Renal cortical epithelial cell (primary cell): ENCODE measurements around the gene RIMBP2. TPM values are rescaled to one million over a fixed set of nuclear protein-coding genes. Genes with fewer than 3 reads are reported as not detected.

Experiments used
- DNase-seq: peaks from one replicate; pipeline ENCODE4 v3.0.0-alpha.2; 2011; ENCODE audit warnings: low read depth
- total RNA-seq: library from RNA; depleted of rRNA; stranded (reverse); fragments of >200 nt; gene quantifications from 2 replicates; pipeline ENCODE4 v1.2.3, GENCODE V29; 2014

Gene RIMBP2
- total RNA-seq, 1 donor from 2014 or later, result 3.2 TPM

DNA sequence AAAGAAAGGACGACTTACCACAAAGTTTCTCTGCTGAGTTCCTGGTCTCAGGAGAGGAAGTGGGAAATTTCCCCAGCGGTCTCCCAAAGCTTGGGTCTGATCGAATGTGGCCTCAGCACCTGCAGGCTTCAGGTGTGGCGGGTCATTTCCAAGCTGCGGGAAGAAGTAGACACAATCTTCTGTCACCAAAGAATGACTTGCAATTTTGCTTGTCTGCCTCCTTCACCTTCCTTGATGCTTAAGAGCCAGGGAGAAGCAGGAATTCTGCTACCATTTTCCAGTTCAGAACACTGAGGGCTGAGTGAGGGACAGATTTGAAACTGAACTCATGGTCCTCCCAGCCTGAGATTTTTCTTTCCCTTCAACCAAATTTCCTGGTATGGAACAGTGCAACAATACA lies 87.8 kb downstream of the RIMBP2 start:
- DNase-seq, result no peak

DNA sequence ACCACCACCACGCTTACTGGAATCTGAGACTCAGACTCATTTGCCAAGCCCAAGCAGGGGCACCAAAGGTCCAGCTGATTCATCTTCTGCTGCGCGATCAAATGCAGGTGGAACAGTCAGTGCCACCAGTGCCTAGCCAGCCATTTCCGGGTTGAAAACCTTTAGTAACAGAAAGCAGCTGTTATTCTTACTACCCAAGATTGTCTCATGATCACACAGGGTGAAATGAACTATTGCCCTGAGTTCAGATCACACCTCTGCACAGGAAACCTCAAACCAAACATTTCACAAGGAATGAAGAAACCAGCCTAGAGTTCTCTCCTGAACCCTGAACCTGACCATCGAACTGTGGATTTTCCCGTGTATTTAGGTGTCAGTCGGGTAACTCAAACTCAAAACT lies 88.9 kb downstream of the RIMBP2 start:
- DNase-seq, result no peak

DNA sequence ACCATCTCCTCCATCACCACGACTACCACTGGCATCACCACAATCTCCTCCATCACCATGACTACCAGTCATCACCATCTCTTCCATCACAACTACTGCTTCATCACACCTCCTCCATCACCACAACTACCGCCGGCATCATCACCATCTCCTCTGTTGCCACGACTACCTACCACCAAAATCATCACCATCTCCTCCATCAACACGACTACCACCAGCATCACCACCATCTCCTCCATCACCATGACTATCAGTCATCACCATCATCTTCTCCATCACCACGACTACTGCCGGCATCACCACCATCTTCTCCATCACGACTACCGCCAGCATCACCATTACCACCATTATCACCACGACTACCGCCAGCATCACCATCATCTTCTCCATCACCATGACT lies 89.5 kb downstream of the RIMBP2 start:
- no peak for DNase-seq

DNA sequence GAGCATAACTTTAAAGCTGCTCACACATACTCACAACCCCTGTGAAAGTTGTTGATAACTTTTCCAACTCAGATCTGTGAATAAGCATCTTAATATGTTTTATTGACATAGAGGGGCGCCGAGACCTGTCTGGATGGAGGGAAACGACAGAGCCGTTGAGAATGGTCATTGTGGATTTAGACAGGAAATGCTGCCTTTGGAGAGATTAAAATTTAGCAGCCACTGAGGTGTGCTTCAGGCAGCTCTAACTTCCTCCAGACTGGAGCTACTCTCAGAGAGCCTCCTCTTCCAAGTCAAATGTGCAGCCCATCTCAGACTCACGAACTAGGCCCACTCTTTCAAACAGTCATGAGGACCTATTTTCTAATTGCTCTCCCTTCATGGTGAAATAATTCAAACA lies 90.9 kb downstream of the RIMBP2 start:
- DNase-seq, result no peak

DNA sequence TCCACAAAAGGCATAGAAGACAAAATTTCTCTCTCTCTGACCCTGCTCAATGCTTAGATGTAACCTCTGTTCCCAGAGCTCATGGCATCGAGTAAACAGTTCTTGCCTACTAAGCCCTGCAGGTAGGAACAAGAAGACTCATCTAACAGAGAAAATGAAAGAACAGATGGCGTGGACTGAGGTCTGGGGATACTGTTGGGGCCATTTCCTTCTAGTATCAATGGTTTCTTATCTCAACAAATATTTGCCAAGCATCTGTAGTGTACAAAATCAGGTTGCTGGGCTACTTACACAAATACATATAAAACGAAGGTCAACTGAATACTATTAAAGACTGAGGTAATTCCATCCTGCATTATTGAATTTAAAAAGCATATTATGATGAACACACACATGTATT lies 93.3 kb downstream of the RIMBP2 start:
- DNase-seq, result no peak

DNA sequence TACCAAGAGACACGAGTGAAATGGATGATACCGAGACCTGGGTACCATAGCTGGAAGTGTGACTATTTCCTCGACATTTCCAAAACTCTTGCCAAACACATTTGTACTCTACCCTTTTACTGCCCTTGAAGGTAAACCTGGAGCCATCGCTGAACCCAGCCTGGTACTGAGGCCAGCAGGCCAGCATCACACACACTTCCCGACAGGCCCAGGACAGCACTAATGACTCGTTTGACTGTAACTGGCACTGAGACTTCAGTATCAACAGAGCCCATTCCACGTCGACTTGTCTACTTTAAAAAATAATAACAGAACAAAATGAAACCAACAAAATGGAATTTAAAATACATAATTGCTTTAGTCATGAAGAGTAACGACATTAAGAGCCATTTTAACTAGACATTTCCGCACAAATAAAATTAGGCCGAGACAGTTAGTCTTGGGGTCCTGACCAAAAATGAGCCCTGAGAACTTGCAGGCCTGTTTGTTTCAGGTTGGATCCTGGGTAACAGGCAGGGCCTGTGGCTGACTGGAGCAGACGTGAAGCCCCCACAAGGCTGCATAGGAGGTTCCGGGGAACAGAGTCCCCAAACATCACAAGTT lies 94.3 kb downstream of the RIMBP2 start:
- no peak for DNase-seq

DNA sequence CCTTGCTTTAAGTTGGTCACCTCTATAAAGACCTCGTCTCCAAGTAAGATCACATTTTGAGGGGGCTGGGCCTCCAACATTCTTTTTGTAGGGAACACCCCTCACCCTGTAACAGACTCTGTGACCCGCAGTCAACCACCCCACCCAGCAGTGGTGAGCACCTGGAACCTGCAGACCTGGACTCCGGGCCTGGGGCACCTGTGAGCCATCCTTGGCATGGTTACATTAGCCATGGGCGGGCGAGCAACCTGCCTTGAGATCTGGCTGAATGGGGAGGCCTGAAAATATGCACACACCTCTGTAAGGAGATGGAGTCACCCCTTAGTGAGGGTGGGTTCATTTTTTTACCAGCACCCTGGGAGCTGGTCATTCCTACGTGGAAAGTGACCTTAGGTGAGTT lies 95.3 kb downstream of the RIMBP2 start:
- DNase-seq, result no peak

DNA sequence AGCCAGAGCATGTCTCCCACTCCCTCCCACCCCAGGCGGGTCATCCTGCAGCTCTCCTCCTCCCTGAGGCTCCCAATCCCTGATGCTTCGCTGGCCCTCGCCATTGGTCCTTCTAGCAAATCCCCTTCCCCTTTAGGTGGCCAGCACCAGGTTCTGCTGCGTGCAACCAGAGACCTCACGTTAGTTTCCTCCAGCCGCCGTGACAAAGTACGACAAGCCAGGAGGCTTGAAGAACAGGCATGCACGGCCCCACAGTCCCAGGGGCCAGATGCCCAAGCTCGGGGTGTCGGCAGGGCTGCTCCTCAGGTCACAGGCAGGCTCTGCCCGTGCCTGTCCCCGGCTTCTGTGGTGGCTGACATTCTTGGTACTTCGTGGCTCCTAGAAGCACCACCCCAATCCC lies 95.8 kb downstream of the RIMBP2 start:
- no peak for DNase-seq

DNA sequence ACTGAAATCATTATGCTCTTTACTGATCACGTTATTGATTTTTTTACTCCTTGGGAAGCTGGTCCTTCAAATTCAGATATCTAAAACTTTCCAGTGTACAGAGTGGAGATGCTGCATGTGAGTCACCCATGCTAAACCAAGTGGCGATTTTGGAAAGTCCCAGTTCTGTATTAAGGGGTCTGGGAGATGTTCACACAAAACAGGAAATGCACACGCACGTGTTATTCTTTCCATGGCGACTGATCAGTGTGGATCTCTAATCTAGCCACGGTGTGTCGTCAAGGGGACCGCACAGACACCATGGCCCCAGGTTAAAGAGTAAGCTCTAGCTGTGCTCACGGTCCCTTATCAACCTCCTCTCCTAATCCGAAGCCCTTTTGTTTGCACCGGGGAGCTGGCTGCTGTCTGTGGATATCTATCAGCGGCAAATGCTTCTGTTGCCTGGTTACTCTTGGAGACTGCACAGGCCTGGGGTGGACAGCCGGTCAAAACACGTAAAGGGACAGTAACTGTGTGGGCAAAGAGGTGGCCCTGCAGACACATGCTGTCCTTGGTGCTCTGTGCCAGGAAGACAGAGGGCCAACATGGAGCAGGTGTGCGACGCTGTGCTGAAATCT lies 96.6 kb downstream of the RIMBP2 start:
- DNase-seq, result no peak

DNA sequence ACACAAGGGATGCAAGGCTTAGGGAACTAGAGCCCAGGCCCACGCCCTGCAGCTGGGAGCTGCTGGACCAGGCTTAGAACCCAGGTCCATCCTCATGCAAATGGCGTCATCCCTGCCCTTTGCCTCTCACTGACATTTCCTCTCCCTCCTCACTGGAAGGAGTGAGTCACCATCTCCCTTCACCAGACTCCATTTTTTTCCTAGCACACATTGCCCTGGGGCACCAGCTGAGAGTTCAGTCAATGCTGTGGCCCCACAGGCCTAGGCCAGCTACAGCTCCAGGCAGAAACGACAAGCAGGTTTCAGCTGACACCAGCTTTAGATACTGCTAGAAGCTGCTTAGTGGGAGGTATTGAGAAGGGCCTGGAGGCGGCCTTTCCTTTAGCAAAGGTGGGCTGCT lies 98.9 kb downstream of the RIMBP2 start:
- peak; percentile 2 for DNase-seq

DNA sequence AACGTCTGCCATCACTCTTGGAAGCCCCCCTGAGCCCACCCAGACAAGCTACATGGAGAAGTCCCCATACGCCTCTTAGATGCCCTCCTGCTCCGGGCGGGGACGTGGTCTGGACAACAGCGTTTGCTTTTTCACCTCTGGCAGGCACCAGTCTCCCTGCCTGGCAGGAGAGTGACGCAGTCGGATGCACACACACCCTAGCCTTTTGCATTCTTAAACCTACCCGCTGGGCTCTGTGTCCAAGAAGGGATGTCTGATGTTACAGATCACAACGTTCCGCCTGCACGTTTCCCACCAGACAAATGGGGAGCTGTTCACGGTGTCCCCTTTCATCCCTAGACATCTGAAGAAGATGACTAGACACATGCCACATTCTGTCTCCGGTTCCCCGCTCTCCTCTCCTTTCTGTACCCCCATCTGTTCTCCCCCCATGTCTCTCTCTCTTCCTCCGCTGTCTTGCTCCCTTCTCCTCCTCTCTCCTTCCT lies 100.2 kb downstream of the RIMBP2 start:
- DNase-seq, result no peak

DNA sequence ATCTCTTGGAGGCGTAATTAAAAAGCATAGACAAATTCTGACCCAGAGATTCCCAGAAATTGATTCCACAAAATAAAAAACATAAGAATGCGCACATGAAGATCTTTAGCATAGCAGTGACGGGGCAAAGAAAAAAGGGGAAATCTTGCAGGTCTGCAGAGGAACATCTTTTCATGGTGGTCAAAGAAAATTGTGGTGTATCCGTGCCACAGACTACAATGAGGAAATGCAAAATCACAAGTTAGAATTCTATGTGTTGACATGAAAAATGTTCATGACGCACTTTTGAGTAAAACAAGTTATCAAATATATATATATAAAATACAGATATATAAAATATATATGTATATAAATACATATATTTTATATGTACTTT lies 101.6 kb downstream of the RIMBP2 start:
- DNase-seq, result no peak

DNA sequence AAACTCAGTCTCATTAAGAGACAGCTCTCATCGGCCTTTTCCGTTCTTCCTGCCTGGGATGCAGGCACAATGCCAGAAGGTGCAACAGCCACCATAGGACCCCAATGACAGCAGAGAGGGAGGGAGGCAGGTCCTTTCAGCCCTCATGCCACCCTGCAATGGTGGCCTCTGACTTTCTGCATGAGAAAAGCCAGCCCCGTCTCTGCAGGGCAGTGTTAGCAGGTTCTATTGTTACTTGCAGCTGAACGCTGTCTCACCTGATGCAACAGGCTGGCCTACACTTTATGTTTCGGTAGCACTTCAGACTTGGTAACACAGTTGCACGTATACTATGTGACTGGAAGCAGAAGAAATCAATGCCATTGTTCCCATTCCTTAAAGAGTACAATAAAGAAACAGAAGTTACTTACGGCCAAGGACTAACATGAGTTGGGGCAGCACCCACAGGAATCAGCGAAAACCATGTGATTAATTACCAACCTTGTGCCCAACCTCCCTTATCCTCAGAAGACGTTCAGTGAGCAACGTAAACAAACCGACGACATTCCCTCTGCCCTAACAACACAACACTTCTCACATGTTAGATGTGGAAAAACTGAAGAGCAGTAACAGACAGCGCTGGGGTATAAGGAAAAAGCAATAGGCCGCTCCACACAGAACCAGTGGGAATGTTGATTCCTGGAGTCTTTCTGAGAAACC lies 102.1 kb downstream of the RIMBP2 start:
- no peak for DNase-seq

DNA sequence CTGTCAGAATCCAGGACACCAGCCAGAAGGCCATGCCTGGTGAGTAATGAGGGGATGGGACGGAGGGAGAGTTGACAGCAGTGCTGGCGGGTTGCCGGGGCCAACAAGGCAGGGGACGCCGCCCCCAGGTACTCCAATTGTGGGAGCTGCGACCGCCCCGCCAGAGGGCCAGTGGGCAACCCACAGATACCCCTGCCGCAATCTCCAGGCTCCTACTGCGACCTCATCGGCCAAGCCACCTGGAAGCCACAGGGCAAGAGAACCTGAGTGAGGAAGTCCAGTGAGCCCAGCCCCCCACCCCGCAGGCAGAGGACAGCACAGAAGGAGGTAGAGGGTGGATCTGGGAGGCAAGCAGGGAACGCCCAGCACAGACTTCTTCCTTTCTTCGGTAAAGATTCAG lies 103.0 kb downstream of the RIMBP2 start:
- DNase-seq, result no peak

DNA sequence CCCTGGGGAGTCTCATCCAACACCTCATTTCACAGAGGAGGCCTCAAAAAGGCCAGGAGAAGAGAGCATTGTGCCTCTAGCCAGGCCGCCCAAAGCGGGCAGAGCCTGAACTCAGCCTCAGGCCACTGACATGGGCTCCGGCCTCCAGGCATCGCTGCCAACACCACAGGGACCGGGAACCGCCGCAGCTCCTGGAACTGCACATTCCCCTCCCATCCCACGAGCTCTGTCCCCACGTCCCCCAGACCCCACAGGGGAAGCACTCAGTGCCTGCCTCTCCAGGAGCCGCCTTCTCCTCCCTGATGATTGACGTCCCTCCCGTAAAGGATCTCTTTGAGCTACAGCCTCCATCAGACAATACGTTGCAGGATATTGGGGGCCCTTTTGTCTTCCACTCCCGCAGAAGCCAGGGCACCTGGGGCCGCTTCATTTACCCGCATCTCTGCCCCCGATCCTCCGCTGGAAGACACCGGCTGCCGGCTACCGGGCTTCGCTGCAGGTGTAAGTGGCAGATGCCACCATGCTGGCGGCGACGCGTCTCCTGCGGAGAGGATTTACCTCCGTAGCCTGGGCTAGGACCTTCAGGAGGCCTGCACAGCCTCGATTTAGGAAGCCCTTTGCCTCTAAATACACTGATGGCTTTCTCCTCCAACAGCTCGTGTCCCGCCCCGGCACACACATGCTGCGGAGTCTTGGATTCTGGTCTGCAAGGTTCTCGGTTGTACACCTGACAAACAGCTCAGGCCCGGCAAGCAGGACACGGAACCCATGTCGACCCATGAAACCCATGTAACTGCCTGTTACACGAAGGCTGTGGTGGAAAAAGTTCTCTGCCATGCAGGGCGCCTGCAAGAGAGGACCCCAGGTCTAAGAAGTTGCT lies 104.8 kb downstream of the RIMBP2 start:
- DNase-seq, result no peak

DNA sequence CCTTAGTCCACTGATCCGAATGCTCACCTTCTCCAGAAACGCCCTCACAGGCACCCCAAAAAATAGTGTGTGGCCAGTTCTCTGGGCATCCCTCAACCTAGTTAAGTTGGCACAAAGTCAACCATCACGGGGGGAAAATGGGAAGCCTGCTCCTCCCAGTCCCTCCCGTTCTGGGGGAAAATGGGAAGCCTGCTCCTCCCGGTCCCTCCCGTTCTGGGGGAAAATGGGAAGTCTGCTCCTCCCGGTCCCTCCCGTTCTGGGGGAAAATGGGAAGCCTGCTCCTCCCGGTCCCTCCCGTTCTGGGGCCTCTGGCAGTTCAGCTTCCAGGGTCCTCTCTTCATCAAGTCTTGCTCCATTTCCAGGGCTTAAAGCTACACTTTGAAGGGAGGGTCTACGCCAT lies 106.1 kb downstream of the RIMBP2 start:
- no peak for DNase-seq

DNA sequence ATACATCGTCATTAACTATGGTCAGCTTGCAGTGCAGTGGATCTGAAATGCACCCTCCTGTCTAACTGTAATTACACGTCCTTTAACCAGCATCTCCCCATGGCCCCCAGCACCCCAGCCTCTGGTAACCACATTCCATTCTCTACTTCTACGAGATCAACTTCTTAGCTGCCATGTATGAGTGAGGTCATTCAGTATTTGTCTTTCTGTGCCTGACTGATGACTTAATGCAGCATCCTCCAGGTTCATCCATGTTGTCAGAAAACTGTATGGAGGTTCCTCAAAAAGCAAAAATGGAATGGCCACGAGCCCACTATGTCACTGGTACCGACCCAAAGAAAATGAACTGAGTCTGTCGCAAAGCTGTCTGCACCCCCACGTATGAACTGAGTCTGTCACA lies 107.3 kb downstream of the RIMBP2 start:
- DNase-seq, result no peak

DNA sequence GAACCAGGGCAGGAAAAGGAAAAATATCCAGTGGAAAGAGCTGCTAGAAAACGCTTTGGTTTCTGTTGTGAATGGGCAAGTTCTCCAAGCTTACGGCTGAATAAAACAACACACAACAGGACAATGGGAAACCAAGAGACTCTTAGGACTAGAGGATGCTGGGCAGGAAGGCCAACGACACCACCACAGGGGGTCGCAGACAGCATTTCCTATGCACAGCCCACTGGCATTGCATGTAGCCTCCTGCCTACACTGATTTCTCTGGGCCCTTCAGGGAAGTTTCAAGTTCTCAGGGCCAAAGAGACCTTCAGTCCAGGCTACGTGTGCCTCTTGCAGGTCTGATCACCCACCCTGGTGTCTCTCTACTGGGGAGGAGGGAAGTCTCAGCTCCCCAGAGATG lies 108.0 kb downstream of the RIMBP2 start:
- no peak for DNase-seq

DNA sequence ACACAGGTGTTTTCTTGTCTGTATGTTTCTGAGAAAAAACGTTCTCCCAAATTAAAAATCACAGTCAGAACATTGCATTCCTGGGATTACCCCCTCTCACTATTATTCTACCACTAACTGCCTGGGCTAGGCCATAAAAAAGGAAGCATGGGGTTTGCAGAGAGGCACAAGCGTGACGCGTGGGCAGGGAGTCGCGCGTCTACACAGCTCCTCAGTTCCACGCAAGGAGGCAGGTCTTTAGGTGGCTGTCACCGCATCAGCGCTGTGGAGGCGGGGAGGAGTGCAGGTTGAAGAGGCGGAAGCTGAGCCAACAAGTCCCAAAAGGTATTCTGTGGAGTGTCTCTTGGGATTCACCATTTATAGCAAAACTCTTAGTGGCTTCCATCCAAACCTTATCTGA lies 109.9 kb downstream of the RIMBP2 start:
- no peak for DNase-seq

DNA sequence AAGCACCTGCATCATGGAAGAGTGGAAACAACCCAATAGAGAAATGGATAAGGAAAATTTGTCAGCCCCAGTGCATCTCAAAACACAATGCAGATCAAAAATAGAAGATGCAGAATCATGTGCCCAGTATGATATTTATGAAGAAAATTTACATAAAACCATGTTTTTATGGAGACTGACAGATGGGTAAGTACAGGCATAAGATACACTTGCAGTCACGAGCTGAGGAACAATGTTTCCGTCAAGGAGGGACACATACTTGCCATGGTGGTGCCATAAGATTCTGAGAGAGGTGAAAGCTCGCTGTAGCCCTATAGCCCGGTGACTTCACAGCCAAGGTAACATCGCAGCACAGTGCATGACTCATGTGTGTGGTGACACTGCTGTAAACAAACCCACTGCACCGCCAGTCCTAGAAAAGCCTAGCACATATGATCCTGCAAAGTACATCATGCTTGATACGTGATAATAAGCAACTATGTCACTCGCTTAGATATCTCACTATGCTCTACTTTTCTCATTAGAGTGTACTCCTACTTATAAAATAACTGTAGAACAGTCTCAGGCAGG lies 112.6 kb downstream of the RIMBP2 start:
- DNase-seq, result no peak

DNA sequence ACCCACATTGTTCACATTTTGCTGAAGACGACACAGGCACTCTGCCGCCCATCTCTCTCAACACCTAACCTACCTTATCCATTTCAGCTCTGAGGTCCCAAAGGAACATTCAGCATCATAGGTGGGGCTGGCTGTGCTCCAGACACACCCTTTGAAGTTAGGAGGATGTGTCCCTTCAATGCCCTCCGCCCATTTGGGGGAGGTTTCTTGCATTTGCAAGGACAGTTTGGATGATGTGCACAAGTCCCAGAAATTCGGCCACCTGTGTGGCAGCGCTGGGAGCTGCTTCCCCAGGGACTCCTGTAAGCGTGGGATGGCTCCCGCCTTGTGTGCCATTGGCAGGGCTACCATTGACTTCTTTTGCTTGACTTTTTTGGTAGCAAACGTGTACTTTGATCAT lies 113.8 kb downstream of the RIMBP2 start:
- no peak for DNase-seq

DNA sequence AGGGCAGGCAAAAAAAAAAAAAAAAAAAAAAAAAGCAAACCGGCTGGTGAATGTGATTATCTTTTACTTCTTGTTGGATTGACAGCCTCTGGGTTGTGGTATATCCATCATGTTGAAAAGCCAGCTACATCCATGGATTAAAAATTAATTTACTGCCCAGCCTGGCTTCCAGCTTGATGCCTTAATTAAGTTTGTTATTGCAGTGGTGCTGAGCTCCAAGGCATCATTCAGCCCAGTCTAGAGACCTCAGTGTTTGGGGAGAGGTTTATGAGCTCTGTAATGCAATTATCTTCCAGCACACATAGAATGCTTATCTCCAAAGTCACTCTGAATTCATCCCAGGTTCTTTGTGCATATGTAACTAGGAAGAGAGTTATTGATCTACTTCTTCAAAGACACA lies 114.8 kb downstream of the RIMBP2 start:
- no peak for DNase-seq
